Astrocyte of the hippocampus (primary cell): ENCODE results near the gene CATSPER4.

Experiments used
- DNase-seq: peaks from one replicate; pipeline ENCODE4 v3.0.0; 2011; ENCODE audit warnings: low read depth, low spot score

The CATSPER4 gene

DNA sequence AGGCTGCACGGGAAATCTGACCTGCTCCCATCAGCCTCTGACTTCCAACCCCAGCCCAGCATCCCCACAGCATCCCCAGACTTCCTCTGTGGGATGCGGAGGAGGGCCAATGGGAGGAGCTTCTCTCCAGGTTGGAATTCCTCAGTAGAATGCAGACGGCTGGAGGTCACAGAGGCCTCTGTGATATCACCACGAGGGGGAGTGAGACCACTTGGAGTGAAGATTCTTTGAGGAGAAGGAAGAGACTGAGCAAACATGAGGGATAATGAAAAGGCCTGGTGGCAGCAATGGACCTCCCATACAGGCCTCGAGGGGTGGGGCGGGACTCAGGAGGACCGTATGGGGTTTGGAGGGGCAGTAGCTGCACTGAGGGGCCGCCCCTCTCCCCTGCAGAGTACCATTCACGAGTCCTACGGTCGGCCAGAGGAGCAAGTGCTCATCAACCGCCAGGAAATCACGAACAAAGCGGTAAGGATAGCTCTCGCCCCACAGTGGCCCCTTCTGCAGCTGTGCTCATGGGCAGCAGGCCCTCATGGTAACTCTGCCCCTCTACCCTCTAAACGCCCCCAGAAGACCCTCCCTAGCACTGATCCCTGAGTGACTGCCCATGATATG, at the start of gene CATSPER4:
Gene CATSPER4, plus strand, starts transcription at position 230 of the 615 bp plus-strand sequence. Its CDS starts 26 bp downstream, at position 256.
- no peak for DNase-seq

DNA sequence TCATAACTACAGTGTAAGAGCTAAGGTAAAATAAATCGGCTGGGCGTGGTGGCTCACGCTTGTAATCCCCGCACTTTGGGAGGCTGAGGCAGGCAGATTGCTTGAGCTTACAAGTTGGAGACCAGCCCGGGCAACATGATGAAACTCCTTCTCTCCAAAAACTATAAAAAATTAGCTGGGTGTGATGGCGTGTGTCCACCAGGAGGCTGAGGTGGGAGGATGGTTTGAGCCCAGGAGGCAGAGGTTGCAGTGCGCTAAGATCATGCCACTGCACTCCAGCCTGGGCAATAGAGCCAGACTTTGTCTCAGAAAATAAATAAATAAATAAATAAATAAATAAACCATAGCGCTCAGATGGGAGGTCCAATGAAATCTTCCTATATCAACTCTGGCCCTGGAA, 48.2 kb upstream of the CATSPER4 start:
- DNase-seq = no peak

DNA sequence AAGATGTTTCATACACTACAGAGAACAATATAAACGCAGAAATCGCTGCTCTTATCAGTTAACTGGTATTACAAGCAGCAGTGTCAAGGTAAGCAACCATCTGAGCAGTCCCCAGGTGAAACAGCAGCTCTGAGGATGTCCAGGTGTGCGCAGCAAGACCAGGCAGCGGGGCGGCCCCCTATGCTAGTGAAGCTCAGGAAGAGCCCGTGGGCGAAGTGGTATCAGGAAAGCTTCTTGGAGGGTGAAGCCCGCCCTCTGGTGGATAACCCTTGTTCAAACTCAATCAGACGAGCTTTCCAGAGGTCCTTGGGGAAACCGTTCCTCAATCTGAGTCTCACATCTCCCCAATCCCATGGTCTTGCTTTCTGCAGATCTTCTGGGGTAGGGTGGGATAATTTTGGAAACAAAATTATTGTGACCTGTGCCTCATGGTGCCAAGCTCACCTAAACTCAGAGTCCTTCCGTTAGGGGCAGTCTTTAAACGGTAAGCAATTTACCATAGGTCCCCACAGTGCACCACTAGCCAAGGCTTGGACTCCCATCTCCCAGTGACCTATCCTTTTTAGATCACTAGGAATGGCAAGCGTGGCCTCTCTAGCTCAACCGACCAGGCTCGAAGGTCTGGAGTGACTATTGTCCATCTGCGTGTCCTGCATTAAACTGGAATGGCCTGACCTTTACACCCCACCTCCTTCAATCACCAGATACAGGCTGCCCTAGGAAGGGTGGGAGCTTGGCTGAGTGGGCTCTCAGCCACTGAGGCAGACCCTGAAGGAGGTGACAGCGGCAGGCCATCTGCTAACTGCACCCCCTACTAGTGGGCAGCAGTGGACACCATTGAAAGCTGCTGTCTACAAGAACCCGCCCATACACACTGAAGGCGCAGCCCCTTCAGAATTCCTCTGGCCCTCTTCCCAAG, 45.1 kb upstream of the CATSPER4 start:
- peak; percentile 86 for DNase-seq

DNA sequence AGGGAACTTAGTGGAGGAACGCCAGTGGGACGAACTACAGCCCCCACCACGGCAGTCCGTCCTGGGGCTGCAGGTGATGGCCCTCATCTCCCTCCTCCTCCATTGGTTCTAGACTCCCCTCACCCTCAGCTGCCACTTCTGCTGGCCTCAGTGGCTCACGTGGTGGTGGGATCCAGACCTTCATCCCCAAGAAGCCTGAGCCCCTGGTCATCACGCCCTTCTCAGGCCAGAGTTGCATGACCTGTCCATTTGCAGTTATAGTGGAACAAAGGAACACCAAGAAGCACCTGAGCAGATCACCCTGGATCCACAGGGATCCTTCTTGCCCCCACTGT, 44.5 kb upstream of the CATSPER4 start:
- no peak for DNase-seq

DNA sequence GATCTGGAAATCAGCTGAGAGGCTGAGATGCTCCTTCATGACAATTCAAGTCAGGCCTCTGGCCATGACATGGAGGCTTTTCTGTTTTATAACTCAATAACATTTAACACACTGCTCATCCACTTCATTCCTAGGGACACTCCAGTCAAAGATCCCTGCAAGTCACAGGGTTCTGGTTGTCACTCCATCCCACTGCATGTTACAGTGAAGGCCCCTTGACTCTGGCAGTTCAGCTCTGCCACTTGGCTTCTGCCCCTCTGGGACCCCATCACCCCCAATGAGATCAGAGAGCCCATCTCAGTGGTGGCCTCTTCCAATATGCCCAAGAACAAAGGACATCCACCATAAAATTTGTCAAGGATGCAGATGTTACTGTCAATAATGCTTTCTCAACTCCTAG, 41.5 kb upstream of the CATSPER4 start:
- no peak for DNase-seq

DNA sequence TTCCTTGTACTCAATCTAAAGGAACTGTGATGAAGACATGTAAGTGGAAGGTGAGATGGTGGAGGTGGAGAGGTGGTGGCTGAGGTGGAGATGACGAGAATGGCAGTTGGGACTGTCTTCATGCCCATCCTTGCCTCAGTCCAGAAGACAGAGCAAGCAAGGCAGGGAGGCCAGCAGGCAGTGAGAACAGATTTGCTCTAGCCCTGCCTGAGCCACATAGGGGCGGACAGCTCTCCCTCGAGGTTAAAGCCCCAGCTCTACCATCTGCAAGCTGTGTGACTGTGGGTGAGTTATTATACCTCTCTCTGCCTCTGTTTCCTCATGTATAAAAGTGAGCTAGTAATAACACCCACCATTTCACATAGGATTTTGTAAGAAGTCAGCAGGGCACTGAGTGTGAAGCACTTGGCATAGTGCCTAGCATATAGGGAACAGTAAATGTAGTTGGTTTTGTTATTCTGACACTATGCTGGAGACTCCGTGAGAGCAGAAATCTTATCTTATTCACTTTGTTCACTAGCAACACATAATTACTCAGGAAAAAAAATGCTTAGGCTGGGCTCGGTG, 36.4 kb upstream of the CATSPER4 start:
- DNase-seq = no peak

DNA sequence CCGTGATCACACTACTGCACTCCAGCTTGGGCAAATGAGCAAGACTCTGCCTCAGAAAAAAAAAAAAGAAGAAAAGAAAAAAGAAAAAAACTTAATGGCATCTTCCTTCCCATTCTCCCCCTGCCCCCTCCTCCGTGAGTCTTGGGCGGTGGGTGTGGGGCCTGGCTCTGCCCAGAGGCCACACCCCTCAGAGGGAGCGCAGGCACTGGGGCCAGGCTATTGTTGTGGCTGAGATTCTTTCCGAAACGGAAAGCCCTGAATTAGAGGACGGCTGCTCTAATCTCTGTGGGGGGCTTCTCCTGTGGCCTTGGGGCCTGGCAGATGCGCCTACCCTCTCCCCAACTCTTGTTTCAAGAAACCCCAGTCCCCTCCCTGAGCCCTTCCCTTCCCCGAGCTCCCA, 35.7 kb upstream of the CATSPER4 start:
- no peak for DNase-seq

DNA sequence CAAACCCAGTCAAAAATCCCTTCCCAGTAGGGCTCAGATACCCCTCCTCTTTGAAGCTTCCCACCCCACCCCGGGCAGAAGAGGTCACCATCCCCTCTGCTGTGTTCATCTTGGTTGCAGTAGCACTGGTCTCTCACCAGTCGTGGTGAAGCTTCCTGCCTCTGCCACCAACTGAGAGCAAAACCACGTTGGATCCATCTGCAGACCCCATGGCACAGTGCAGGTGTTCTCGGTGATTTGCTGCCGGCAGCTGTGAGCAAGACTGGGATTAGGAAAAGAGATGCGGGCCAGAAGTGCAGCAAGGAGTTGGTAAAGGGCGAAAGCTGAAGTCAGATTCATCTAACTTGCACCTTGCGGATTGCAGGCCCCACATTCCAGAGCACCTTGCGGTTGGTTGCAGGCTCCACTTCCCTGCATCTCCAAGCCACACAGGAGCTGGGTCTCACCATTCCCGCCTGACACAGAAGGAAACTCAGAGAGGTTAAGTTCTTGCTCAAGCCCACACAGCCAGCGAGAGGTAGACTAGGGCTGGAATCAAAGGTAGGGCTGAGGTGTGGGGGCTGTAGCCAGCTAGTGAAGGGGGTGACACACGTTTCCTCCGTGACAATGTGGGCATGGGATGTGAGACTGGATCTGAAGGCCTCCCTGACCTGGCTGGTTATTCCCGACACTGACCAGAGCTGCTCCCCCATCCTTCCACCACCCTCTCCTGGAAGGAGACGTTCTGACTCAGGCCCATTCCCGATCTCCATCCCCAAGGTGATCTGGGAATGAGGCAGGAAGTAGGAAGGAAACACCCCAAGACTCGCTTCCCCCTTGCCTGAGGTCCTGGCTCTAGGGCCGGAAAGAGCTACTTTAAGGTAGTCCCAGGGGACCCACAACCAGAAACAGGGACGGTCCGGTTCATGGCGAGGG, 34.8 kb upstream of the CATSPER4 start:
- no peak for DNase-seq

DNA sequence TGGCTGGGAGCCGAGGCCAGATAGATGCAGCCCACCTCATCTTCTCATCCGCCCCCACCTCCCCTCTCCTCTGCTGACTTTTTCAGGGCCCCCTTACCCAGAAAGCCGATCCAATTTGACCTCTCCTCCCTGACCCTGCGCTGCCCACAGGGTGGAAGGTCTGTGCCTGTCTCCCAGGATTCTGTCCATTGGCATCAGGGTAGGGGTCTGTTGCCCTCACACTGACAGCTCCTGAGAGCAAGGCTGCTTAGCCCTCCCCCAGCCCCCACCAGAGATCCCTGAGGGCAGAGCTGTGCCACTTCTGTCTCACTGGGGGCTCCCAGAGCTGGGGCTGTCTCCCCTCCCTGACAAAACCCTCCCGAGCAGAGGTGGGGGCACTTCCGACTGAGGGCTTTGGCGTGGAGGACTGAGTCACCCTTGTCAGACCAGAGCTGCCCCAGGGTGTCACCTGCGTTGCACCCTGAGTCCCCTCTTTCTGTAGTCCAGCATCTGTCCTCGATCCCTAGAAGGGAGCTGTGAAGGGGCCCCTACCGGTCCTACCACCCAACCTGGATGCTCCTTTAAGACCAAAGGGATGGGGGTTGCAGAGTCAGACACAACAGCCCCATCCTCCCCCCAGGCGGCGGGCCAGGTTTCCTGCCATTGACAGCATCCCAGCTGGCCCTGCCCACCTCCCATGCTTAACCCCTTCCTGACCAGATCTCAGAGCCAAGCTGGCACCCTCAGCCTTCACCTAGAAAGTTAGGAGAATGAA, 33.9 kb upstream of the CATSPER4 start:
- DNase-seq = no peak

DNA sequence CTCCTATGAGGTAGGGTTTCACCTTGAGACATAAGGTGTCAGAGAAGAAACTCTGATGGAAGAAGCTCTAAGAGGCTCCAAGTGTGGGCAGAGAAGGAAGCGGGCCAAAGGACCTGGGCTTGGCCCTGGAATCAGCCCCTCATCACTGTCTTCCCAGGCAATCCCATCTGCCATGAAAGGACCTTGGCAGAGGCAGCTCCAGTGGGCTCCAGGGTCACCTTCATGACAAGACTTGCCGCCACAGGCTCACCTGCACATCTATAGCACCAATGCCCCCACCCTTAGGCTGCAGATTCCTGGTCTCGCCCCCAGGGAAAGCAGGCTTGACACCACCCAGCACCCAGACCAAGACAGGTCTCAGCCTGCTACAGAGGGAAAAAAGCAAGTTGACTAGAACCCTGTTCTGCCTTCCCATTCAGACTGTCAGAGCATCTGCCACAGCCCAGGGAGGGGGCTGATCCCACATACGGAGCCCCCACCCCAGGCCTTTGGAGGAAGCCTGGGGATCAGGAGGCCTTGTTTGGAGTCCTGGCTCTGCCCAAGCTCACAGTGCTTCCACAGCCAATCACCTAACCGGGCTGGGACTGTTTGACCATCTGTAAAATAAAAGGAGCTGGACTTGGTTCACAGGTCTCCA, 32.0 kb upstream of the CATSPER4 start:
- no peak for DNase-seq

DNA sequence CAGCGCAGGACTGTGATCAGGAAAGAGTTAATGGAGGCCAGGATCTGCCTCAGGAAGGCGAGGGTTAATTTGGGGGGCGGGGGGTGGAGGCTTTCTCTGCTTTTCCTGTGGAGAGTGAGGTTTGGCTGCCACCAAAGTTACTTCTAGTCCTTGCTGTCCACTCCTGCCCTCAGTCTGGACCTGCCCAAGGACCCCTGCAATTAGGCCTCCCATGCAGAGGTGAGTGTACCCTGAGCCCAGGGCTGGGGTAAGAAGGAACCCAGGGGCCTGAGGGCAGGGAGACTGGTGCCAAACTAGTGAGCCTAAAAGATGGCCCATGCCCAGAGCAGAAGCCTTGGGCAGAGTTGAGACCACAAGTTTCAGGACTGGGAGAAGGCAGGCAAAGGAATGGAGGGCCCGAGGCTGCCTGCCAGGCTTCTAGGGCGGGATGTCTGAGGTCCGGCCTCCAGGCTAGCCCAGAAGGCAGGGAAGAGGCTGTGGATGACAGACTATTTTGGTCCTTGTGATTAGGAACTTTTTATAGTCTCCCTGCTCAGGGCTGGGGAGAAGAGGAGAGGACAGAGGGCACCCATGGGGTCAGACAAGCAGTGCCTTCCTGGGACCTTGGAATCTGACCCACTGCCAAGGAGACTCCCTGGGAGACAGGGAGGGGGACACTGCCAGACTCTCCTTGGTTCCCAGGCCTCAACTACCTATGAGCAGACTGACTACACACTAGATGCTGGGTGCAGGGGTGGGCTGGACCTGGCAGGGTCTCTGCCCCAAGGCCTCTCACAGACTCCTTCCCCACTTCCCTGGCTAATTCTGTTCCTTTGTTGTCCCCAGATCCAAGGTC, 31.3 kb upstream of the CATSPER4 start, which contains the start of gene FAM110D:
Gene FAM110D, plus strand, starts transcription at position 172 of the 835 bp plus-strand sequence. CDS start 2,213 bp downstream, outside the sequence.
- no peak for DNase-seq

DNA sequence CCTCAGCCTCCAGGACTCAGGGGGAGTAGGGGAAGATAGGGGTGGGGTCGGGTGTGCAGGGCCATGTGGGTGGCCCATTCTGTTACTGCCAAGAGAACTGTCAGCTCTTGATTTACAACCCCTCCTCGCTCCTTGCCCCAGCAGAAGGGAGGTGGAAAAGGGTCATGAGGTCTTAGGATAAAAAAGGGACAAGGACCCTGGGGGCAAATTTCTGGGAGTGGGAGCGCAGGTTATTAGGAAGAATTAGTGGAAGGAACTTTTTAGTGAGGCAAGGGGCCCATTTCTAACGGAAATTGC, 30.7 kb upstream of the CATSPER4 start:
- DNase-seq = no peak

DNA sequence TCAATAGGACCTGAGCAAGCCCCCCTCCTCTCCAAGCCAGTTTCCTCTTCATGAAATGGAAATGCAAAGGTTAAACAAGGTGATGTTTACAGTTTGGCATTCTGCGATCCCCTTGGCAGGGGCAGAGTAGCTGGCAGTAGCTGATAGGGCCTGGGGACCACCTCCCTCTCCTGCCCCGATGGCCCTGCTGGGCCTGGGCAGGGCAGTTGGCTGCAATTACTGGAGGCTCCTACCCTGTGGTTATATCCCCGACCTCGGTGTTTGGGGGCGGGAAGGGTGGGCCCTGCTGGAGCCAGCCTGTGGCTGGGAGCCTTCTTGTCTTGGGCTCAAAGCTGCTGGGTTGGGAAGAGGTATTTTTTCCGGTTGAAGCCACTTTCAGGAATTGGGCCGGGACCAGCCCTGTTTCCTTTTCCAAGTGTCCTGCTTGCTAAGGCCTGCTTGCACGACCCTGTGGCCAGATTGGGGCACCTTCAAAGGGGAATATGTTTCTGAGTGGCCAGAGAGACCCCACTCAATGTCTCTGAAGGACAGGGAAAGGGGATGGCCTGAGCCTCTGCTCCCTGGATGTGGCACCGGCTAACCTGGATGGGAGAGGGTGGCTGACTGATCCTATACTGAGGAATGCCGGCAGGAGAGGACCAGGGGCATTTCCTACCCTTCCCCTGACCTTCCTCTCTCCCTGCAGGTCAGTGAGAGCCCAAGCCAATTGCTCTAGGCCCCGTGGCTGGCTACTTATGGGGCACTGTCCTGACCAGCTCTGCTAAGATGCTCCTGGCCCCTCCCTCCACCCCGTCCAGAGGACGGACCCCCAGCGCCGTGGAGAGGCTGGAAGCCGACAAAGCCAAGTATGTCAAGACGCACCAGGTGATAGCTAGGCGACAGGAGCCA, 29.6 kb upstream of the CATSPER4 start:
- DNase-seq = no peak

DNA sequence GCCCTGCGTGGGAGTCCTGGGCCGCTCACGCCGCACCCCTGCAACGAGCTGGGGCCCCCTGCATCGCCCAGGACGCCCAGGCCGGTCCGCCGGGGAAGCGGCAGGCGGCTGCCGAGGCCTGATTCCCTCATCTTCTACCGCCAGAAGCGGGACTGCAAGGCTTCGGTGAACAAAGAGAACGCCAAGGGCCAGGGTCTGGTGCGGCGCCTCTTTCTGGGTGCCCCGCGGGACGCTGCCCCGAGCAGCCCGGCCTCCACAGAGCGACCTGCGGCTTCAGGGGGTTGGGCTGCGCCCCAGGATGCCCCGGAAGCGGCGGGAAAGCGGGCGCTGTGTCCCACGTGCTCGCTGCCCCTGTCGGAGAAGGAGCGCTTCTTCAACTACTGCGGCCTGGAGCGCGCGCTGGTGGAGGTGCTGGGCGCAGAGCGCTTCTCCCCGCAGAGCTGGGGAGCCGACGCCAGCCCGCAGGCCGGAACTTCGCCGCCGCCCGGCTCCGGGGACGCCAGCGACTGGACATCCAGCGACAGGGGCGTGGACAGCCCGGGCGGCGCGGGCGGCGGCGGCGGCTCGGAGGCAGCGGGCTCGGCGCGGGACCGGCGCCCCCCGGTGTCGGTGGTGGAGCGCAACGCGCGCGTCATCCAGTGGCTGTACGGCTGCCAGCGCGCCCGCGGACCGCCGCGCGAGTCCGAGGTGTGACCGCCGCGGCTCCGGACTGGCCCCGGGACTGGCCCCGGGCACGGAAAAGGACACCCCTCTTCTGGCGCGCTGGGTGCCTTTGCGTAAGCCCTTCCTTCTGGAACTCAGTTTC, 28.8 kb upstream of the CATSPER4 start:
- peak; percentile 76 for DNase-seq

DNA sequence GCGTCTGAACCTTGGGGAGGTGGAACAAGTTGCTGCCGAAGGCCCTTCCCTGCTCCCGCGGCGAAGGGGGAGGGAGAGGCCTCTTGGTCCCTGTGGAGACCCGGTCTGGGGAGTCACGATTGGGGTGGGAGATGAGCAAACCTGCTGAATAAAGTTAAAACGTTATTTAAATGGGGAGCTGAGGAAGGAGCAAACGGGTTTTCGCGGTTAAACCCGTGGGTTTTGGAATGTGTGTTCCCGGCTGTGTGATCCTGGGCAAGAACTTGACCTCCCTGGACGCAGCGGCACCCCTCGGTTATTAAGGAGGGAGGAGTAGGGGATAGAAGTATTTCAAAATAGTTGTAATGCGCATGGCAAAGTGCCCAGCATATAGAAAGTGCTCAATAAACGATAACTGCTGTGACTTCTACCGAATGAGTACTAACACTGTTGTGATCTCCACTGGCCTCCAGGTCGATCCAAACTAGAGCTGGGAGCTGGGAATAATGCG, 28.1 kb upstream of the CATSPER4 start:
- DNase-seq = no peak

DNA sequence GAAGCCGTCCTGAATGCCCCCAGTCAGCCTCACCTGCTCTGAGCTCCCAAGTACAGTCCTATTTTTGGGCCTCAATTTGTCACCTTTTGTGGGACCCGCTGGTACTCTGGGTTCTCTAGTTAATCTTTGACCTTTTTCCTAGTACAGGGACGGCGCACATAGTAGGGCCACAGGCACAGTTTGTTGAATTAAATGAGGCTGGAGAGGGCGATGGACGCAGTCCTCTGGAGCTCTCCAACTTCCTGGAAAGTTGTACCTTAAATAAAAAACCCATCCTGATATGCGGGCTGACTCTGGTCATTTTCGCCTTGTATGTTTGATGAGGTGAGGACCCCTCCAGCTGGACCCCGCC, 26.7 kb upstream of the CATSPER4 start:
- DNase-seq = no peak

DNA sequence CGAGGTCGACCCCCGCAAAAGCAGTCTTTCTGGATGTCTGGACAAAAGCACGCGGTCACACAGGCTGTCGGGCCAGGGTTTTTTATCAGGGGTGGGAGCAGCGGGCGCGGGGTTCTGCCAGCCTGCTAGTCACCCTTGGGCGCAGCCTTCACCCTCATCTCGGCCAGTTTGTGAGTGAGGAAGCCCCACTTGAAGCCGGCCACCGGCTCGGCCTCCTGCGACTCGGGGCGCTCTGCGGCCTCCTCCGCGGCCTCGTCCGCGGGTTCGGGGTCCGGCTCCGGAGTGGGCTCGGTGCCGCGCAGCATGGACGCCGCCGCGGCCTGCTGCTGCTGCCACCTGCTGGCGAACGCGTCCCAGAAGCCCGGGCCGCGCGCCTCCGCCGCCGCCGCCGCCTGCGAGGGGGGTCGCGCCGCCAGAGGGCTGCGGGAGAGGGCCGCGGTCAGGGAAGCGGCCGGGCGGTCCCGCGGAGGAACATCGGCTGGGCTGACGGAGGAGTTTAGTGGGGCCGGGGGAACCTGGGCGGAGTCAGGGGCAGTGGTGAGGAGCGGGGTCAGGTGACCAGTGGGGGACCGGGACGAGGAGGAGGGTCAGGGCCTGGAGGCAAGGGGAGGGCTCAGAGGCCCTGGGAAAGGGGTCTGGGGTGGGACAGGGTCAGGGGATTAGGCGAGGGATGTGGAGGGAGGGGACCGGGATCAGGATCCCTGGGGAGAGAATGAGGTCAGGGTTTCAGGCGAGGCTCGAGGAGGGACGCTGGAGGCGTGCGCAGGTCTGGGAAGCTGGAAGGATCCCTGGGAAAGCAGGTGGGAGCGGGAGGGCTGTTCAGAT, 26.2 kb upstream of the CATSPER4 start:
- peak; percentile 70 for DNase-seq
